ENCODE results near the gene AP4E1. TPM values are rescaled to one million over a fixed set of nuclear protein-coding genes. Genes with fewer than 3 reads are reported as not detected.
"Not testable (repeated sequence)": the region's sequence is repeated elsewhere in the genome, so short reads cannot be mapped to it uniquely, and the experiment has no call there.

AP4E1 gene
- total and polyA plus RNA-seq, 2 of the 4 experiments (the other 2 are of a cell fraction): 3.1 to 6.8 TPM

GRCh38 chr15:51037474-51037873 lies 129.0 kb downstream of the AP4E1 start:
- H3K36me3 ChIP-seq (ENCODE audit: control insufficient read depth, insufficient read depth, low read length); H2AK9ac ChIP-seq (replicated peaks; ENCODE audit: low read depth, low read length, poor library complexity); in situ Hi-C loops (cut with MboI; ENCODE audit: low sequenced_read_pairs); H3K23ac ChIP-seq (ENCODE audit: low read depth, low read length); CTCF ChIA-PET; POLR2A ChIA-PET (ENCODE audit: unreplicated experiment); H3K9me1 ChIP-seq (ENCODE audit: insufficient read depth, low read length); H3K79me1 ChIP-seq (ENCODE audit: low read depth in 1 of 2, low read length in 2 of 2); dilution Hi-C loops (cut with HindIII; ENCODE audit: low sequenced_read_pairs, unreplicated experiment); H2BK120ac ChIP-seq (ENCODE audit: low read depth, low read length); H3K9ac ChIP-seq (ENCODE audit: low read depth, low read length); intact Hi-C loops (cut with micrococcal nuclease); H2BK5ac ChIP-seq (ENCODE audit: low read depth, low read length, poor library complexity, severe bottlenecking); H2BK20ac ChIP-seq (ENCODE audit: low read depth, low read length); H3K27me3 ChIP-seq (ENCODE audit: control insufficient read depth, insufficient read depth, low read length); H4K91ac ChIP-seq (ENCODE audit: insufficient read depth, low read depth, low read length); H2AK5ac ChIP-seq (ENCODE audit: low read depth, low read length); H3K4me3 ChIP-seq (ENCODE audit: insufficient read depth, low read depth, low read length); ATAC-seq (ENCODE audit: low read depth); BruUV-seq (replicated peaks); H3K4me1 ChIP-seq (ENCODE audit: control insufficient read depth, insufficient read depth, low read length); H3K27ac ChIP-seq (ENCODE audit: insufficient read depth, low read length); H4K5ac ChIP-seq (ENCODE audit: low read depth, low read length); H4K8ac ChIP-seq (ENCODE audit: low read depth in 2 of 2, low read length in 2 of 2); H3K18ac ChIP-seq (ENCODE audit: low read depth, low read length); H3K4me2 ChIP-seq (ENCODE audit: low read depth, low read length); H3K56ac ChIP-seq (ENCODE audit: extremely low read depth, insufficient read depth, low read length); H3K4ac ChIP-seq (ENCODE audit: low read depth, low read length); H2AFZ ChIP-seq (replicated peaks; ENCODE audit: low read length, poor library complexity); H3K9me3 ChIP-seq (ENCODE audit: control insufficient read depth, insufficient read depth, low read length); H4K20me1 ChIP-seq (ENCODE audit: insufficient read depth, low read length); H2BK15ac ChIP-seq (ENCODE audit: low read depth, low read length); DNase-seq; H3K14ac ChIP-seq (replicated peaks; ENCODE audit: low read depth, low read length): not testable (repeated sequence)
- WGBS, 2 experiments (ENCODE audit: extremely low coverage in 2 of 2, insufficient read length in 1 of 2): 93% methylated on average over 5 of the region's 13 CpGs; no CpG with 5 or more reads in 1 of the 2 experiments

Data from IMR-90 (cell line).